LNCaP clone FGC (cell line): ENCODE measurements around the gene SHH.

Experiments used
- DNase-seq: peaks from one replicate; pipeline ENCODE4 v3.0.0-alpha.2; 2011; ENCODE audit warnings: low read depth
- H3K4me3 ChIP-seq: 2 replicates; pipeline ENCODE4 v1.5.1; 2011; ENCODE audit warnings: mild to moderate bottlenecking, low read depth, low read length, control low read depth
- CTCF ChIP-seq: IDR thresholded peaks from 2 replicates; pipeline ENCODE4 v1.5.1; 2012; ENCODE audit warnings: mild to moderate bottlenecking; ENCODE audit not compliant: control insufficient read depth, insufficient read depth; ENCODE audit errors: extremely low read depth

SHH gene

GRCh38 chr7:155829796-155830470 is 17.7 kb upstream of the SHH start:
- H3K4me3 ChIP-seq, result no peak overlapping the region
- no peak for DNase-seq
- TF ChIP-seq CTCF, result no peak

GRCh38 chr7:155825336-155825735 is 13.1 kb upstream of the SHH start:
- no peak for DNase-seq

GRCh38 chr7:155824227-155824886 is 12.1 kb upstream of the SHH start:
- no peak for TF ChIP-seq CTCF
- H3K4me3 ChIP-seq, result no peak overlapping the region
- DNase-seq, result peak; percentile 26

More at GRCh38 chr7:155825336-155825735, 13.1 kb upstream of the SHH start:
- H3K4me3 ChIP-seq, result no peak overlapping the region
- TF ChIP-seq CTCF, result no peak

GRCh38 chr7:155821851-155822250 is 9.6 kb upstream of the SHH start:
- TF ChIP-seq CTCF, result no peak
- DNase-seq, result no peak
- no peak overlapping the region for H3K4me3 ChIP-seq

GRCh38 chr7:155820788-155821187 is 8.5 kb upstream of the SHH start:
- no peak for TF ChIP-seq CTCF
- no peak overlapping the region for H3K4me3 ChIP-seq
- DNase-seq, result no peak

- H3K4me3 ChIP-seq, result no peak overlapping the region
- no peak for TF ChIP-seq CTCF
- no peak for DNase-seq
Observed at GRCh38 chr7:155820246-155820645, 8.0 kb upstream of the SHH start.
